Neural progenitor cell (in vitro differentiated cells): ENCODE measurements around the gene CHERP.

Experiments
- EZH2 ChIP-seq: fragments of 200-600 bp; sonication (generic); IDR thresholded peaks from 2 replicates; pipeline ENCODE4 v1.6.1; 2017; ENCODE audit warnings: antibody characterized with exemption, mild to moderate bottlenecking, moderate library complexity
- TF ChIP-seq, protein P1 (sequence below): fragments of 200-600 bp; sonication (generic); IDR thresholded peaks from 2 replicates; pipeline ENCODE4 v1.5.1; 2017; ENCODE audit warnings: antibody characterized with exemption, mild to moderate bottlenecking

DNA sequence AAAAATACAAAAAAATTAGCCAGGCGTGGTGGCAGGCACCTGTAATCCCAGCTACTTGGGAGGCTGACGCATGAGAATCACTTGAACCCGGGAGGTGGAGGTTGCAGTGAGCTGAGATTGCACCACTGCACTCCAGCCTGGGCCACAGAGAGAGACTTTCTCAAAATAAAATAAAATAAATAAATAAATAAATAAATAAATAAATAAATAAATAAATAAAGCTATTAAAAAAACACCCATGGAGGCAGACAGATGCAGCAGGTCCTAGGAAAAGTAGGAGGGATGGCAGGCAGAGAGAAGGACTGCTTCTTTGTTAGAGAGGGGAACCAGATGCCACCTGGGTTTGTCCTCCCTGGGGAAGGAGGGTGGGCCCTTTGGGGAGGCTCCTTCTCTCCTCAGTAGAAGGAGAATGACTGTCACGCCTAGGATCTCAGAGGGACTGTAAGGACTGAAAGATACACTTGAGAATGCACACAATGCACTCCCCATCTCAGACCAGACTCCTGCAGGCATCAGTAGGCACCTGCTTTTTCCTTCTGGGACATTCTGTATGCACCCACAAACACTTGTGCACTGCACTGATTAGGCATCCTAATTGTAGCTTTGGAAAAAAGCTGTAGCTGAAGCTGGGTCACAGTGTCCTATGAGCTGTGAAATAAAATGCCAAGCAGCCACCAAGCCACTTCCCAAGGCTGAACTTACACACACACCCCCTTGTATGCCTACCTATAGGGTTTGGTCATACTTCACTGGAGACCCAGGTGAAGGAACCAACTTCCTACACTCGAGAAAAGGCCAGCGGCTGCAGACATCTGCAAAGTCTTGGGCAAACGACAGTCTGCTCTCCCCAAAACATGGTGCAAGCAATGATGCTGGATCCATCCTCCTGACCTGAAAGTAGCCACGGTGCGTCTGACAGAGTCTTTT, 48.9 kb upstream of the CHERP start:
- TF ChIP-seq EZH2, result no peak
- TF ChIP-seq, protein P1, sequence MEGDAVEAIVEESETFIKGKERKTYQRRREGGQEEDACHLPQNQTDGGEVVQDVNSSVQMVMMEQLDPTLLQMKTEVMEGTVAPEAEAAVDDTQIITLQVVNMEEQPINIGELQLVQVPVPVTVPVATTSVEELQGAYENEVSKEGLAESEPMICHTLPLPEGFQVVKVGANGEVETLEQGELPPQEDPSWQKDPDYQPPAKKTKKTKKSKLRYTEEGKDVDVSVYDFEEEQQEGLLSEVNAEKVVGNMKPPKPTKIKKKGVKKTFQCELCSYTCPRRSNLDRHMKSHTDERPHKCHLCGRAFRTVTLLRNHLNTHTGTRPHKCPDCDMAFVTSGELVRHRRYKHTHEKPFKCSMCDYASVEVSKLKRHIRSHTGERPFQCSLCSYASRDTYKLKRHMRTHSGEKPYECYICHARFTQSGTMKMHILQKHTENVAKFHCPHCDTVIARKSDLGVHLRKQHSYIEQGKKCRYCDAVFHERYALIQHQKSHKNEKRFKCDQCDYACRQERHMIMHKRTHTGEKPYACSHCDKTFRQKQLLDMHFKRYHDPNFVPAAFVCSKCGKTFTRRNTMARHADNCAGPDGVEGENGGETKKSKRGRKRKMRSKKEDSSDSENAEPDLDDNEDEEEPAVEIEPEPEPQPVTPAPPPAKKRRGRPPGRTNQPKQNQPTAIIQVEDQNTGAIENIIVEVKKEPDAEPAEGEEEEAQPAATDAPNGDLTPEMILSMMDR, result no peak
